OCI-LY3 (cell line): ENCODE measurements around the gene MYL11.

Experiments used
- H2AFZ ChIP-seq: fragments of 200-600, 300-600 bp; shearing (Covaris generic); 2 replicates; pipeline ENCODE4 v1.6.0; 2014; ENCODE audit warnings: antibody characterized with exemption, low read depth, low read length
- H3K27ac ChIP-seq: fragments of 200-600, 300-600 bp; sonication (generic); 2 replicates; pipeline ENCODE4 v1.5.1; 2014; ENCODE audit warnings: mild to moderate bottlenecking, low read length, moderate library complexity, mixed read lengths
- H3K27me3 ChIP-seq: fragments of 200-600, 300-600 bp; sonication (generic); 2 replicates; pipeline ENCODE4 v1.6.1; 2014; ENCODE audit warnings: low read depth, low read length, mixed read lengths
- H3K36me3 ChIP-seq: fragments of 200-600, 300-600 bp; sonication (generic); replicated peaks from 2 replicates; pipeline ENCODE3; 2014; ENCODE audit warnings: low read depth, low read length, mixed read lengths
- H3K4me1 ChIP-seq: fragments of 300-600, 200-600 bp; sonication (generic); 2 replicates; pipeline ENCODE4 v1.6.1; 2014; ENCODE audit warnings: low read length, mixed read lengths
- H3K4me2 ChIP-seq: fragments of 200-600, 300-600 bp; sonication (generic); 2 replicates; pipeline ENCODE4 v1.6.1; 2014; ENCODE audit warnings: low read length, mixed read lengths
- H3K4me3 ChIP-seq: fragments of 300-600, 200-600 bp; sonication (generic); 2 replicates; pipeline ENCODE4 v1.5.1; 2014; ENCODE audit warnings: antibody characterized with exemption, mild to moderate bottlenecking, low read length, moderate library complexity
- H3K79me2 ChIP-seq: fragments of 300-600, 200-600 bp; shearing (Covaris generic); 2 replicates; pipeline ENCODE4 v1.6.1; 2014; ENCODE audit warnings: mild to moderate bottlenecking, low read length, mixed read lengths
- H3K9ac ChIP-seq: fragments of 300-600, 200-600 bp; shearing (Covaris generic); 2 replicates; pipeline ENCODE4 v1.6.0; 2014; ENCODE audit warnings: mild to moderate bottlenecking, low read length, moderate library complexity
- H3K9me3 ChIP-seq: fragments of 200-600, 300-600 bp; shearing (Covaris generic); 2 replicates; pipeline ENCODE4 v1.6.1; 2014; ENCODE audit warnings: low read length, mixed read lengths; ENCODE audit not compliant: insufficient read depth
- H4K20me1 ChIP-seq: fragments of 200-600, 300-600 bp; sonication (generic); 2 replicates; pipeline ENCODE4 v1.6.1; 2016; ENCODE audit warnings: low read length, mixed read lengths; ENCODE audit not compliant: insufficient read depth
- CTCF ChIP-seq: fragments of 200-600, 300-600 bp; sonication (generic); IDR thresholded peaks from 2 replicates; pipeline ENCODE4 v1.5.1; 2014; ENCODE audit warnings: antibody characterized with exemption, low read length, low read depth
- EZH2phosphoT487 ChIP-seq: fragments of 200-600 bp; shearing (Covaris generic); IDR thresholded peaks from 2 replicates; pipeline ENCODE4 v1.6.1; 2018; ENCODE audit warnings: antibody characterized with exemption, mixed run types, low read depth

Gene MYL11

GRCh38 chr16:30421010-30421409 is 46.4 kb downstream of the MYL11 start:
- no peak overlapping the region for H3K4me2 ChIP-seq

More at GRCh38 chr16:30421010-30421409, 46.4 kb downstream of the MYL11 start:
- Histone ChIP-seq H3K36me3 (peaks cover 37% of the 10 kb centered on the region), H3K4me3 (no peak overlapping the region), H3K27ac (no peak overlapping the region), H3K4me1 (no peaks in the 10 kb centered on the region), H3K27me3 (no peaks in the 10 kb centered on the region), H4K20me1 (peaks cover 3% of the 10 kb centered on the region; the same call in 1 of the 2 replicates), H3K79me2 (peaks cover 41% of the 10 kb centered on the region), H2AFZ (no peak overlapping the region), H3K9me3 (no peaks in the 10 kb centered on the region), H3K9ac (no peak overlapping the region)
- TF ChIP-seq EZH2phosphoT487 = no peak
- no peak for TF ChIP-seq CTCF
